Measurements from ENCODE around the gene NTSR2. TPM values are rescaled to one million over a fixed set of nuclear protein-coding genes. Genes with fewer than 3 reads are reported as not detected.
A peak's percentile ranks its signal among the peaks of the same experiment; 100 is the strongest.

NTSR2 gene
- total RNA-seq, 1 donor, result not detected

DNA sequence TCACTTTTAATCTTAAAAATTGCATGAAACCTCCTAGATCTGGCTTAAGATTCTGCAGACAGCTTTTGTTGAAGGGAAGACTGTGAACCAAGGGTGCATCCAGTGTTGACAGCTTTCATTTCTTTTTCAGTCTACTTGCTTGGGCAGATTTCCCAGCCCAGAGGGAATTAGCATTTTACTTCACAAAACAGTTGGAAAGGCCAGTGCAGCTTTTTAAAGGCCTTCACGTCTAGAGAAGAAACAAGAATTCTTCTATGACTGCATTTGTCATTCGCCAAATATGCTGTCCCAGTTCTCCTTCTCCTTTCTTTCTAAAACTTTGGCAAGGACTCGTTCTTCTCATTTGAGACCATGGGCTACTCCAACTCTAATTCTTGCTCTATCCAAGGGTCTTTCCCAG is 17.4 kb downstream of the NTSR2 start:
- TF ChIP-seq, protein P1, sequence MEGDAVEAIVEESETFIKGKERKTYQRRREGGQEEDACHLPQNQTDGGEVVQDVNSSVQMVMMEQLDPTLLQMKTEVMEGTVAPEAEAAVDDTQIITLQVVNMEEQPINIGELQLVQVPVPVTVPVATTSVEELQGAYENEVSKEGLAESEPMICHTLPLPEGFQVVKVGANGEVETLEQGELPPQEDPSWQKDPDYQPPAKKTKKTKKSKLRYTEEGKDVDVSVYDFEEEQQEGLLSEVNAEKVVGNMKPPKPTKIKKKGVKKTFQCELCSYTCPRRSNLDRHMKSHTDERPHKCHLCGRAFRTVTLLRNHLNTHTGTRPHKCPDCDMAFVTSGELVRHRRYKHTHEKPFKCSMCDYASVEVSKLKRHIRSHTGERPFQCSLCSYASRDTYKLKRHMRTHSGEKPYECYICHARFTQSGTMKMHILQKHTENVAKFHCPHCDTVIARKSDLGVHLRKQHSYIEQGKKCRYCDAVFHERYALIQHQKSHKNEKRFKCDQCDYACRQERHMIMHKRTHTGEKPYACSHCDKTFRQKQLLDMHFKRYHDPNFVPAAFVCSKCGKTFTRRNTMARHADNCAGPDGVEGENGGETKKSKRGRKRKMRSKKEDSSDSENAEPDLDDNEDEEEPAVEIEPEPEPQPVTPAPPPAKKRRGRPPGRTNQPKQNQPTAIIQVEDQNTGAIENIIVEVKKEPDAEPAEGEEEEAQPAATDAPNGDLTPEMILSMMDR (IDR thresholded peaks at IDR 0.05; ENCODE audit: insufficient read depth, low read depth, low read length), result no peak
- DNase-seq (ENCODE audit: low read depth), result no peak
- no peak overlapping the region for H3K4me3 ChIP-seq (ENCODE audit: low read depth, low read length)

DNA sequence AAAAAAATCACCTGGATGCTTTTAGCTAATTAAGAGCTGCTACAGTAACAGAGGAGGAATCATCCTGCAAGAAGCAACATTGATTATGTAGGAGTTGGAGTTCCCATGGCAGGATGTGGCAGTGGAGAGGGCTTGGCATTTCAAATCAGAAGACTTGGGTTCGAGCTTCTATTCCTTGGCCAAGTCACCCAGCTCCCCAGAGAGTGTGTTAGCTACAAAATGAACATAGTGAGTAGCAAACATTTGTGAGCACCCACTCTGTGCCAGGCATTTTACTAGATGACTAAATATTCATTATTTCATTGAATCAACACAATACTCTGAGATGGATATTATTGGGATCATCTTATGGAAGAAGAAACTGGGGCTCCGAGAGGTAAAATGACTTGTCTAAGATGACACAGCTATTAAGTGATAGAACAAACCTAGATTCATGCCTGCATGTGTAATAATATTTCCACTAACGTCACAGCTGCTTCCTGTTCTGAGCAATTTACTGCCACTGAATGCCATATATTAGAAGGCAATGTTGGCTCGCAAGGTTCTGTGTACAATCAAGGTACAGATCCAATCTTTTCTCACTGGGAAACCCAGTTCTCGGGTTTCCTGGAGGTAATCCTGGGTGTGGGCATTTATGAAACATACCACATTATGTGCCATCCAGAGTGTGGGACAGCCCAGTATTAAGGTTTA is 18.0 kb downstream of the NTSR2 start:
- no peak overlapping the region for H3K4me3 ChIP-seq (ENCODE audit: low read depth, low read length)
- TF ChIP-seq, protein P1 (IDR thresholded peaks at IDR 0.05; ENCODE audit: insufficient read depth, low read depth, low read length), result no peak
- no peak for DNase-seq (ENCODE audit: low read depth)

DNA sequence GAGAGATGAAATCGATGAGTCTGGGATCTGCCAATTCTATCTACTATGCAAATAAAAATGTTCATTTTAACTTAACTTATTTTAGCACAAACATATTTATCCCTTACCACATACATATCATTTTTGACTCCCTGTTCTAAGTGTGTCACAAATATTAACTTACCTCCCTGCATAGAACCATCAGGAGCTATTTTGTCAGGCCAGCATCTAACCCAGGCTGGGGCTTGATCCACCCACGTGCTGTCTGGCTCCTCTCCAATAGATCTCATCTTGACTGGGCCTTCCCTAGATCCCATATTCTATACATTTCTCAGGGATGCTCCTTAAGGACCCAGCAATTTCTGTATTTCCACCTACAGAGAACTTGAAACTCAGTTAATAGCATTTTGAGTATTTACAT is 20.9 kb downstream of the NTSR2 start:
- no peak for DNase-seq (ENCODE audit: low read depth)
- H3K4me3 ChIP-seq (ENCODE audit: low read depth, low read length), result no peak overlapping the region
- TF ChIP-seq, protein P1 (IDR thresholded peaks at IDR 0.05; ENCODE audit: insufficient read depth, low read depth, low read length), result no peak

DNA sequence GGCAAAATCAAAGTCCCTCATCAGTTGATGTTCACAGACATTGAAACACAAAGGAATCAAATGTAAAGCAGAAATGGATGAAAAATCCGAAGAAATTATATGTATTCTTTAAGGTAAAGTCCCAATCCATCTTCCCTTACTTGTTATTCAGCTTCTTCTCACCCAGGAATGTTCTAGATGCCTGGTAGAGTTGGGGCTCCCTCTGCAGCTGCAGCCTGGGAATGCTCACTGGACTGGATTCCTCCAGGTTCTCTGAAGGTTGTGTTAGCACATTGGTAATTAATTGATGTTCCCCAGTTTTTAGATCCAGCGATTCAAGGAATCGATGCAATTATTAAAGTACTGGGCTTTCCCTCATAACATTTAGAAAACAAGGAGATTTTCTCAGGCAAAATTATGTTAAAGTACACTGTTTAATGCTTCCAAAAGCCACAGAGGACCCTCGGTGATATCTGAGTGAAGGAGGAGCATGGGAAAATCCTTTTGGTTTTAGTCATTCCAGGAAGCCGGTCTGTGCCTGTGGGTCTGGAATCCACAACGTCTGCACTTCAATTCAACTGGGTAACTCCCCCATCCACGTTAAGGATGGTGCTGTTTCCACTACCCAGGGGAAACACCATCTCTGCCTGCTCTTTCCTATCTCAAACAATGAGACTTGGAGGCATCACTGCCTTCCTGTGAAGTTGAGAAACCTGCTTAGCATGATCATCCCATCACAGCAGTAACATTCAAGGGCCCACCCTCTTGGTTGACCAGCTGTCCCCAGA is 22.0 kb downstream of the NTSR2 start:
- TF ChIP-seq, protein P1 (IDR thresholded peaks at IDR 0.05; ENCODE audit: insufficient read depth, low read depth, low read length), result peak; percentile 53
- DNase-seq (ENCODE audit: low read depth), result peak; percentile 24
- H3K4me3 ChIP-seq (ENCODE audit: low read depth, low read length), result no peak overlapping the region

DNA sequence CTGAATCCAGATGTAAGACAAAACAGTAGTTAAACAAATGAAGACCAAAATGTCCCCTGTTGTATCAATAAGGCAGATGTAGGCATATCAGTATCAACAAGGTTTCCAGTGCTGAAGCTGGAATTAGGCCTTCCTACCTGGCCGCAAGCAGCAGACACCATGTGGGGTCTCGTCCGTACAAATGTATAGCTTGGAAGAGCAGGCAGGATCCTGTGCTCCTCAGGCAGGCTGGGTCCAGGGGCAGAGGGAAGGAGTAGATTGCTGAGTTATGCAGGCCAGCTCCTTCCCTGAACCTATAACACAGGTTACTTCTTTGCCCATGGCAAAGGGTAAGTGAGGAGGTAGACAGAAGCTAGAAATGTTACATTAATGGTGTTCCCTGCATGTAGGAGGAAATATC is 23.5 kb downstream of the NTSR2 start:
- H3K4me3 ChIP-seq (ENCODE audit: low read depth, low read length), result no peak overlapping the region
- TF ChIP-seq, protein P1 (IDR thresholded peaks at IDR 0.05; ENCODE audit: insufficient read depth, low read depth, low read length), result no peak
- no peak for DNase-seq (ENCODE audit: low read depth)

DNA sequence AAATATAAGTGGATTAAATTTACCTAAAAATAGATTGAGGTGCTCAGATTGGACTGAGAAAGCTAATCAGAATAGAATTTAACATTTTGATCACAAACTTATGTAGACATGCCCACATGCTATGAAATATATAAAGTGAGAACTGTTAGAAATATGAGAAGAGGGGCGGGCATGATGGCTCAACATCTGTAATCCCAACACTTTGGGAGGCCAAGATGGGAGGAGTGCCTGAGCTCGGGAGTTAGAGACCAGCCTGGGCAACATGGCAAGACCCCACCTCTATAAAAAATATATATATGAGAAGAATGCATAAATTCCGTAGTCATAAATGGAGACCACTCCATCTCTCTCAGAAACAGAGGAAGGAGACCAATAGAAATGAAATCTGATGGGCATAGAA is 25.7 kb downstream of the NTSR2 start:
- DNase-seq (ENCODE audit: low read depth), result no peak
- no peak overlapping the region for H3K4me3 ChIP-seq (ENCODE audit: low read depth, low read length)
- TF ChIP-seq, protein P1 (IDR thresholded peaks at IDR 0.05; ENCODE audit: insufficient read depth, low read depth, low read length), result no peak
